Fibroblast of lung (primary cell): ENCODE data around the gene FBXL13.

Source experiments
- CTCF ChIP-seq, 2 donors: IDR thresholded peaks in 1 of 2; conservative IDR thresholded peaks in 1 of 2; 1 replicate in 1 of 2; 2 replicates in 1 of 2; pipeline ENCODE4 v1.5.1; 2011 to 2012; ENCODE audit warnings: low read length in 2 of 2, control low read depth in 1 of 2, inconsistent platforms in 1 of 2, low read depth in 1 of 2, mild to moderate bottlenecking in 1 of 2
- EZH2 ChIP-seq: IDR thresholded peaks from 2 replicates; pipeline ENCODE4 v1.5.1; 2012; ENCODE audit warnings: low read length, control low read depth, mild to moderate bottlenecking; ENCODE audit errors: missing control alignments

DNA sequence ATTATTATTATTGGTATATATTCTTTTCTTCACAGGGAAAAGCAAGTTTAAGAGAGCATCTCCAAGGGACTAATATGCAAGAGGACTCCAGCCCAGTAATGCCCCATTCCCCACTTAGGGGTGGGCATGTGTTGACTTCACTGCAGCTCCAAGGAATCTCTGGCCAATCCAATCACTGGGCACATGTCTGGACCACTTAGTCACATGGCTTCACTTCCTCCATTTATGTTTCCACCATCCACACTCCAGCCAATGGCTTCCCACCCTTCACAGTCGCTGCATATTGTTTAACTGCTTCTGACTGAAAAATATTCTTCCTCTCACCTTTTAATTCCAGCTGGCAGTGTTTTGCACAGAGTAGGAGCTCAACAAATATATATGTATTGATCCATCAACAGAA lies 43.6 kb downstream of the FBXL13 start:
- no peak for TF ChIP-seq EZH2
- no peak for TF ChIP-seq CTCF (conservative IDR thresholded peaks at IDR 0.05 in 1 of 2, IDR thresholded peaks at IDR 0.05 in 1 of 2; ENCODE audit: low read depth in 1 of 2, low read length in 2 of 2)
